Epithelial cell of esophagus (primary cell): ENCODE data around the gene ANKFN1.

Experiments
- DNase-seq: peaks from one replicate; pipeline ENCODE4 v3.0.0; 2010; ENCODE audit warnings: low read depth
- H3K4me3 ChIP-seq: 2 replicates; pipeline ENCODE4 v1.5.1; 2011; ENCODE audit warnings: mild to moderate bottlenecking, low read length, control low read depth
- TF ChIP-seq, protein P1 (sequence below): IDR thresholded peaks from 2 replicates; pipeline ENCODE4 v1.5.1; 2011; ENCODE audit warnings: low read depth, mild to moderate bottlenecking, low read length, control low read depth, inconsistent platforms; ENCODE audit not compliant: insufficient read depth; ENCODE audit errors: missing control alignments

Gene ANKFN1

DNA sequence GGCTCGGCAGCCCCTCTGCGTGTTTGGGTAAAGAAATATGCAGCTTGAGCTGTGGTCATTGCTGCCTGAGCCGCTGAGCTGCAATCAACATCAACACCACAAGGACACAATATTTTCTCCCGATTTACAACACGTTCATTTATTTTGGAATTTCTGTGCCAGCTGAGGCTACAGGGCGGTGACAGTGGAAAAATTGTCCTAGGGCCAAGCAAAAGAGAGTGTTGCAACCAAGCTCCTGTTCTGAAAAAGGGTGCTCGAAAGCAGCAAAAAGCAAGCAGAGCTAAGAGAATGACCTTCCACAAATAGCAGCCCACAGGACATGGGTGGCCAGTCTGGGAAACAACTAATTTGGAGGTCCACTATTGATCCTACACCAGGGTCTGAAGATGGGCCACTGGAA lies 404.8 kb downstream of the ANKFN1 start:
- no peak for DNase-seq
- H3K4me3 ChIP-seq: no peak overlapping the region
- TF ChIP-seq, protein P1, sequence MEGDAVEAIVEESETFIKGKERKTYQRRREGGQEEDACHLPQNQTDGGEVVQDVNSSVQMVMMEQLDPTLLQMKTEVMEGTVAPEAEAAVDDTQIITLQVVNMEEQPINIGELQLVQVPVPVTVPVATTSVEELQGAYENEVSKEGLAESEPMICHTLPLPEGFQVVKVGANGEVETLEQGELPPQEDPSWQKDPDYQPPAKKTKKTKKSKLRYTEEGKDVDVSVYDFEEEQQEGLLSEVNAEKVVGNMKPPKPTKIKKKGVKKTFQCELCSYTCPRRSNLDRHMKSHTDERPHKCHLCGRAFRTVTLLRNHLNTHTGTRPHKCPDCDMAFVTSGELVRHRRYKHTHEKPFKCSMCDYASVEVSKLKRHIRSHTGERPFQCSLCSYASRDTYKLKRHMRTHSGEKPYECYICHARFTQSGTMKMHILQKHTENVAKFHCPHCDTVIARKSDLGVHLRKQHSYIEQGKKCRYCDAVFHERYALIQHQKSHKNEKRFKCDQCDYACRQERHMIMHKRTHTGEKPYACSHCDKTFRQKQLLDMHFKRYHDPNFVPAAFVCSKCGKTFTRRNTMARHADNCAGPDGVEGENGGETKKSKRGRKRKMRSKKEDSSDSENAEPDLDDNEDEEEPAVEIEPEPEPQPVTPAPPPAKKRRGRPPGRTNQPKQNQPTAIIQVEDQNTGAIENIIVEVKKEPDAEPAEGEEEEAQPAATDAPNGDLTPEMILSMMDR: no peak
